OCI-LY3 (cell line): ENCODE measurements around the gene EYA2.

Source experiments
- CTCF ChIP-seq: fragments of 200-600, 300-600 bp; sonication (generic); IDR thresholded peaks from 2 replicates; pipeline ENCODE4 v1.5.1; 2014; ENCODE audit warnings: antibody characterized with exemption, low read length, low read depth
- EZH2phosphoT487 ChIP-seq: fragments of 200-600 bp; shearing (Covaris generic); IDR thresholded peaks from 2 replicates; pipeline ENCODE4 v1.6.1; 2018; ENCODE audit warnings: antibody characterized with exemption, mixed run types, low read depth

GRCh38 chr20:47137231-47137870, 242.7 kb downstream of the EYA2 start:
- no peak for TF ChIP-seq EZH2phosphoT487
- no peak for TF ChIP-seq CTCF
